IgD-negative memory B cell (primary cell): ENCODE data around the gene ZNF528. TPM values are rescaled to one million over a fixed set of nuclear protein-coding genes. Genes with fewer than 3 reads are reported as not detected.

Experiments
- H3K27ac Mint-ChIP-seq, 3 donors: one replicate each; pipeline ENCODE4 v1.8.0; 2020 to 2022; ENCODE audit warnings: mild to moderate bottlenecking in 3 of 3, mixed read lengths in 3 of 3, moderate library complexity in 1 of 3
- H3K27me3 Mint-ChIP-seq: one replicate; pipeline ENCODE4 v1.8.0; 2021; ENCODE audit warnings: mixed read lengths
- H3K36me3 Mint-ChIP-seq: one replicate; pipeline ENCODE4 v1.8.0; 2020; ENCODE audit warnings: mild to moderate bottlenecking, mixed read lengths
- H3K4me1 Mint-ChIP-seq, 3 donors: one replicate each; pipeline ENCODE4 v1.8.0; 2020 to 2022; ENCODE audit warnings: mixed read lengths in 3 of 3, mild to moderate bottlenecking in 1 of 3
- H3K4me3 Mint-ChIP-seq, 4 donors: one replicate each; pipeline ENCODE4 v1.8.0; 2020 to 2022; ENCODE audit warnings: mild to moderate bottlenecking in 4 of 4, mixed read lengths in 4 of 4, moderate library complexity in 3 of 4
- H3K9me3 Mint-ChIP-seq, 3 donors: one replicate each; pipeline ENCODE4 v1.8.0; 2020 to 2021; ENCODE audit warnings: mixed read lengths in 3 of 3, mild to moderate bottlenecking in 1 of 3
- polyA plus RNA-seq: library from polyadenylated mRNA; unstranded; fragments of 300-500 nt; fragmentation: Illumina TruSeq; gene quantifications from one replicate; pipeline ENCODE4 v1.2.3, GENCODE V29; 2021

ZNF528 gene
- polyA plus RNA-seq, result 6.2 TPM

GRCh38 chr19:52397310-52398080, at the start of gene ZNF528:
Gene ZNF528 (plus strand): TSS chr19:52397849. CDS start chr19:52402014, 4,165 bp downstream.
- H3K27me3 Mint-ChIP-seq, result no peaks in the 10 kb centered on the region
- H3K27ac Mint-ChIP-seq, result peak within 1 kb of the TSS; percentile 71 to 93 (median 89)
- H3K36me3 Mint-ChIP-seq, result peaks cover 36% of the 10 kb centered on the region
- peak within 1 kb of the TSS; percentile 87 to 99 (median 94) for H3K4me3 Mint-ChIP-seq
- H3K4me1 Mint-ChIP-seq, result peaks cover 5 to 9% (median 7%) of the 10 kb centered on the region in 3 donors
- H3K9me3 Mint-ChIP-seq, result peaks cover 19 to 27% (median 21%) of the 10 kb centered on the region in 3 donors

GRCh38 chr19:52351512-52351911, 46.1 kb upstream of the ZNF528 start:
- H3K4me1 Mint-ChIP-seq, result no peaks in the 10 kb centered on the region
- peaks cover 13 to 41% (median 39%) of the 10 kb centered on the region in 3 donors for H3K9me3 Mint-ChIP-seq
- no peak overlapping the region for H3K4me3 Mint-ChIP-seq
- H3K36me3 Mint-ChIP-seq, result peaks cover 17% of the 10 kb centered on the region
- no peak overlapping the region for H3K27ac Mint-ChIP-seq
- H3K27me3 Mint-ChIP-seq, result no peaks in the 10 kb centered on the region

GRCh38 chr19:52366414-52366824, 31.2 kb upstream of the ZNF528 start:
- Mint-ChIP-seq H3K4me1 (peaks cover 0 to 12% (median 3%) of the 10 kb centered on the region in 3 donors), H3K9me3 (peaks cover 7 to 36% (median 22%) of the 10 kb centered on the region in 3 donors), H3K36me3 (peaks cover 2% of the 10 kb centered on the region), H3K27me3 (no peaks in the 10 kb centered on the region), H3K4me3 (peak overlapping the region in 3 of 4 donors; percentile 1 to 76 (median 61)), H3K27ac (no peak overlapping the region)

GRCh38 chr19:52369559-52370340, 27.9 kb upstream of the ZNF528 start, which contains the start of gene ZNF880:
Gene ZNF880 (plus strand): TSS chr19:52369923. CDS start chr19:52369966, 43 bp downstream.
- Mint-ChIP-seq H3K4me3 (peak within 1 kb of the TSS; percentile 91 to 98 (median 94)), H3K27ac (peak within 1 kb of the TSS; percentile 90 to 97 (median 95)), H3K36me3 (peaks cover 13% of the 10 kb centered on the region), H3K9me3 (peaks cover 8 to 39% (median 25%) of the 10 kb centered on the region in 3 donors), H3K4me1 (peaks cover 2 to 17% (median 3%) of the 10 kb centered on the region in 3 donors), H3K27me3 (no peaks in the 10 kb centered on the region)

GRCh38 chr19:52370341-52370710, 27.3 kb upstream of the ZNF528 start:
- Mint-ChIP-seq H3K27me3 (no peaks in the 10 kb centered on the region), H3K9me3 (peaks cover 10 to 41% (median 26%) of the 10 kb centered on the region in 3 donors), H3K4me3 (peak overlapping the region; percentile 91 to 98 (median 94)), H3K4me1 (peaks cover 2 to 17% (median 5%) of the 10 kb centered on the region in 3 donors), H3K36me3 (peaks cover 16% of the 10 kb centered on the region), H3K27ac (peak overlapping the region; percentile 90 to 97 (median 95))

- no peaks in the 10 kb centered on the region for H3K27me3 Mint-ChIP-seq
- no peak overlapping the region for H3K27ac Mint-ChIP-seq
- H3K9me3 Mint-ChIP-seq, result peaks cover 9 to 41% (median 19%) of the 10 kb centered on the region in 3 donors
- peak overlapping the region in 2 of 4 donors; percentile 24 to 48 for H3K4me3 Mint-ChIP-seq
- H3K36me3 Mint-ChIP-seq, result peaks cover 10% of the 10 kb centered on the region
- peaks cover 0 to 1% (median 0%) of the 10 kb centered on the region in 3 donors for H3K4me1 Mint-ChIP-seq
Measured at GRCh38 chr19:52391135-52391534, 6.5 kb upstream of the ZNF528 start.

GRCh38 chr19:52398081-52398441, 412 bp downstream of the ZNF528 start:
- Mint-ChIP-seq H3K36me3 (peaks cover 36% of the 10 kb centered on the region), H3K27me3 (no peaks in the 10 kb centered on the region), H3K27ac (peak overlapping the region; percentile 71 to 93 (median 89)), H3K4me1 (peaks cover 5 to 9% (median 7%) of the 10 kb centered on the region in 3 donors), H3K9me3 (peaks cover 19 to 25% (median 21%) of the 10 kb centered on the region in 3 donors), H3K4me3 (peak overlapping the region; percentile 87 to 99 (median 94))

- H3K27ac Mint-ChIP-seq, result peak overlapping the region in 1 of 3 donors; percentile 10
- no peaks in the 10 kb centered on the region for H3K27me3 Mint-ChIP-seq
- peaks cover 24 to 58% (median 49%) of the 10 kb centered on the region in 3 donors for H3K9me3 Mint-ChIP-seq
- no peaks in the 10 kb centered on the region for H3K4me1 Mint-ChIP-seq
- peak overlapping the region in 1 of 4 donors; percentile 1 for H3K4me3 Mint-ChIP-seq
- peaks cover 51% of the 10 kb centered on the region for H3K36me3 Mint-ChIP-seq
Measured at GRCh38 chr19:52410276-52410675, 12.6 kb downstream of the ZNF528 start.

GRCh38 chr19:52415711-52416110, 18.1 kb downstream of the ZNF528 start:
- H3K36me3 Mint-ChIP-seq, result peaks cover 17% of the 10 kb centered on the region
- peaks cover 15 to 54% (median 40%) of the 10 kb centered on the region in 3 donors for H3K9me3 Mint-ChIP-seq
- no peak overlapping the region for H3K27ac Mint-ChIP-seq
- H3K27me3 Mint-ChIP-seq, result no peaks in the 10 kb centered on the region
- H3K4me1 Mint-ChIP-seq, result no peaks in the 10 kb centered on the region
- H3K4me3 Mint-ChIP-seq, result no peak overlapping the region

GRCh38 chr19:52428937-52429336, 31.3 kb downstream of the ZNF528 start, which contains the start of gene ZNF534:
Gene ZNF534 (plus strand): TSS chr19:52429148. CDS start chr19:52431475, 2,327 bp downstream.
- H3K36me3 Mint-ChIP-seq, result peaks cover 2% of the 10 kb centered on the region
- H3K27me3 Mint-ChIP-seq, result no peaks in the 10 kb centered on the region
- no peak within 1 kb of the TSS for H3K4me3 Mint-ChIP-seq
- peaks cover 0 to 2% (median 0%) of the 10 kb centered on the region in 3 donors for H3K4me1 Mint-ChIP-seq
- no peak within 1 kb of the TSS for H3K27ac Mint-ChIP-seq
- H3K9me3 Mint-ChIP-seq, result peaks cover 15 to 32% (median 19%) of the 10 kb centered on the region in 3 donors

GRCh38 chr19:52442179-52442578, 44.5 kb downstream of the ZNF528 start:
- Mint-ChIP-seq H3K4me3 (peak overlapping the region in 1 of 4 donors; percentile 12), H3K36me3 (no peaks in the 10 kb centered on the region), H3K4me1 (no peaks in the 10 kb centered on the region), H3K27ac (no peak overlapping the region), H3K9me3 (peaks cover 26 to 50% (median 43%) of the 10 kb centered on the region in 3 donors), H3K27me3 (no peaks in the 10 kb centered on the region)

- H3K36me3 Mint-ChIP-seq, result no peaks in the 10 kb centered on the region
- no peaks in the 10 kb centered on the region for H3K4me1 Mint-ChIP-seq
- no peaks in the 10 kb centered on the region for H3K27me3 Mint-ChIP-seq
- no peak overlapping the region for H3K4me3 Mint-ChIP-seq
- H3K27ac Mint-ChIP-seq, result no peak overlapping the region
- peaks cover 17 to 52% (median 40%) of the 10 kb centered on the region in 3 donors for H3K9me3 Mint-ChIP-seq
Measured at GRCh38 chr19:52444506-52444905, 46.9 kb downstream of the ZNF528 start.

GRCh38 chr19:52451241-52451640, 53.6 kb downstream of the ZNF528 start:
- H3K36me3 Mint-ChIP-seq, result peaks cover 3% of the 10 kb centered on the region
- H3K4me1 Mint-ChIP-seq, result no peaks in the 10 kb centered on the region
- H3K27me3 Mint-ChIP-seq, result peaks cover 2% of the 10 kb centered on the region
- H3K4me3 Mint-ChIP-seq, result peak overlapping the region in 1 of 4 donors; percentile 43
- no peak overlapping the region for H3K27ac Mint-ChIP-seq
- peaks cover 10 to 49% (median 48%) of the 10 kb centered on the region in 3 donors for H3K9me3 Mint-ChIP-seq

GRCh38 chr19:52453324-52454094, 55.9 kb downstream of the ZNF528 start, which contains the start of gene ZNF578:
Gene ZNF578 (plus strand): TSS chr19:52453553. CDS start chr19:52501846, 48,293 bp downstream.
- H3K36me3 Mint-ChIP-seq, result peaks cover 5% of the 10 kb centered on the region

More at GRCh38 chr19:52453324-52454094, 55.9 kb downstream of the ZNF528 start, which contains the start of gene ZNF578:
- H3K27ac Mint-ChIP-seq, result no peak within 1 kb of the TSS
- peaks cover 2% of the 10 kb centered on the region for H3K27me3 Mint-ChIP-seq
- no peaks in the 10 kb centered on the region for H3K4me1 Mint-ChIP-seq
- H3K9me3 Mint-ChIP-seq, result peaks cover 12 to 55% (median 48%) of the 10 kb centered on the region in 3 donors
- peak within 1 kb of the TSS; percentile 74 to 86 (median 78) for H3K4me3 Mint-ChIP-seq
